PC-3 (cell line): ENCODE results near the gene KRT25. TPM values are rescaled to one million over a fixed set of nuclear protein-coding genes. Genes with fewer than 3 reads are reported as not detected.
A peak's percentile ranks its signal among the peaks of the same experiment; 100 is the strongest.

Experiments
- ATAC-seq: fragments of 200-7000 bp; cut with Tn5 transposase; 2 replicates; pipeline ENCODE4 v1.9.1; 2020; ENCODE audit warnings: mild to moderate bottlenecking, moderate library complexity
- BruUV-seq: library from RNA; stranded (reverse); fragments of 400-500 nt; replicated peaks from 2 replicates; lab custom pipeline; 2021; lab: Mats Ljungman, UMichigan
- CTCF ChIA-PET: fragments of 300-600 bp; sonication (Branson Sonifier 250); formaldehyde crosslinking; loops from one replicate; lab custom pipeline; 2022; ENCODE audit warnings: antibody characterized with exemption; lab: Charles Lee
- POLR2A ChIA-PET: fragments of 300-600 bp; sonication (Branson Sonifier 250); formaldehyde crosslinking; loops from one replicate; lab custom pipeline; 2022; ENCODE audit warnings: antibody characterized with exemption; ENCODE audit not compliant: unreplicated experiment; lab: Charles Lee
- DNase-seq: peaks from one replicate; pipeline ENCODE4 v3.0.0-alpha.2; 2015
- H2AFZ ChIP-seq: fragments of 300-600 bp; sonication (generic); 2 replicates; pipeline ENCODE4 v1.6.0; 2016; ENCODE audit warnings: antibody characterized with exemption, low read length
- H3F3A ChIP-seq: fragments of 300-600 bp; sonication (generic); one replicate; pipeline ENCODE4 v1.6.0; 2017; ENCODE audit warnings: antibody characterized with exemption, low read length, control low read depth, mild to moderate bottlenecking; ENCODE audit not compliant: unreplicated experiment
- H3K27ac ChIP-seq: fragments of 300-600 bp; sonication (generic); 2 replicates; pipeline ENCODE4 v1.5.1; 2016; ENCODE audit warnings: mild to moderate bottlenecking, low read length
- H3K27me3 ChIP-seq: fragments of 300-600 bp; sonication (generic); 2 replicates; pipeline ENCODE4 v1.6.1; 2016; ENCODE audit warnings: low read length, mixed read lengths
- H3K36me3 ChIP-seq: fragments of 300-600 bp; sonication (generic); 2 replicates; pipeline ENCODE4 v1.6.1; 2016; ENCODE audit warnings: low read depth, mixed run types, low read length, mixed read lengths
- H3K4me1 ChIP-seq: fragments of 300-600 bp; sonication (generic); 2 replicates; pipeline ENCODE4 v1.5.1; 2016; ENCODE audit warnings: low read length; ENCODE audit not compliant: insufficient read depth
- H3K4me2 ChIP-seq: fragments of 300-600 bp; sonication (generic); 2 replicates; pipeline ENCODE4 v1.6.0; 2016; ENCODE audit warnings: low read length
- H3K4me3 ChIP-seq: fragments of 300-600 bp; sonication (generic); 2 replicates; pipeline ENCODE4 v1.5.1; 2016; ENCODE audit warnings: mild to moderate bottlenecking, low read length, mixed read lengths
- H3K79me2 ChIP-seq: fragments of 300-600 bp; sonication (generic); 2 replicates; pipeline ENCODE4 v1.6.1; 2017; ENCODE audit warnings: low read length, mixed read lengths
- H3K9ac ChIP-seq: fragments of 300-600 bp; sonication (generic); 2 replicates; pipeline ENCODE4 v1.6.0; 2016; ENCODE audit warnings: mild to moderate bottlenecking, low read length
- H3K9me2 ChIP-seq: fragments of 300-600 bp; sonication (generic); replicated peaks from 2 replicates; pipeline ENCODE4 v1.6.1; 2016; ENCODE audit warnings: mixed run types, low read length, mixed read lengths
- H3K9me3 ChIP-seq: fragments of 300-600 bp; sonication (generic); 2 replicates; pipeline ENCODE4 v1.6.1; 2016; ENCODE audit warnings: low read length, mixed read lengths
- H4K20me1 ChIP-seq: fragments of 300-600 bp; sonication (generic); 2 replicates; pipeline ENCODE4 v1.6.1; 2016; ENCODE audit warnings: low read length, mixed read lengths
- CTCF ChIP-seq: fragments of 300-600 bp; sonication (generic); conservative IDR thresholded peaks from 2 replicates; pipeline ENCODE4 v1.5.1; 2017; ENCODE audit warnings: antibody characterized with exemption, low read depth, mild to moderate bottlenecking, low read length
- EZH2 ChIP-seq: fragments of 300-600 bp; sonication (generic); IDR thresholded peaks from one replicate; pipeline ENCODE4 v1.6.1; 2017; ENCODE audit warnings: antibody characterized with exemption, mild to moderate bottlenecking, low read length; ENCODE audit not compliant: unreplicated experiment
- EZH2phosphoT487 ChIP-seq: fragments of 300-600 bp; sonication (generic); IDR thresholded peaks from 2 replicates; pipeline ENCODE4 v1.6.1; 2018; ENCODE audit warnings: mild to moderate bottlenecking, antibody characterized with exemption, low read length, borderline replicate concordance
- intact Hi-C: fragments of 100-400 bp; cut with micrococcal nuclease; formaldehyde crosslinking; loops from 2 replicates; pipeline ENCODE4 v1.9.0; 2023
- total RNA-seq: library from RNA; depleted of rRNA; stranded (reverse); fragments of >200 nt; gene quantifications from 2 replicates; pipeline ENCODE4 v1.2.3, GENCODE V29; 2014

KRT25 gene
- total RNA-seq, 1 experiment from 2014 or later, result not detected

- no peak for TF ChIP-seq EZH2phosphoT487
- no peak for TF ChIP-seq EZH2
- TF ChIP-seq CTCF, result no peak
- H3K4me1 ChIP-seq, result peaks cover 13% of the 10 kb centered on the region
- ChIA-PET CTCF (interaction anchor here (1.3 kb wide), 1 partner anchor 108 kb away, joined by 3 read pairs; no protein-coding TSS in a partner anchor), POLR2A (no interaction called here)
- BruUV-seq, result no TSS peak
- peak overlapping the region; percentile 64 for H3K4me2 ChIP-seq
- H4K20me1 ChIP-seq, result no peaks in the 10 kb centered on the region
- no peaks in the 10 kb centered on the region for H3K9me2 ChIP-seq
- H3K36me3 ChIP-seq, result no peaks in the 10 kb centered on the region
- H3K9me3 ChIP-seq, result no peaks in the 10 kb centered on the region
- H3F3A ChIP-seq, result no peaks in the 10 kb centered on the region
- no peak overlapping the region for H3K9ac ChIP-seq
- no peak overlapping the region for H2AFZ ChIP-seq
- no peaks in the 10 kb centered on the region for H3K79me2 ChIP-seq
- ATAC-seq (no peak), DNase-seq (peak; percentile 64)
- H3K4me3 ChIP-seq, result no peak overlapping the region
- H3K27ac ChIP-seq, result no peak overlapping the region
- intact Hi-C loops, result loop anchor here (1.0 kb wide), 1 partner anchor 107 kb away; no protein-coding TSS in a partner anchor
- H3K27me3 ChIP-seq, result no peaks in the 10 kb centered on the region
Measured at GRCh38 chr17:40727447-40728231, 27.5 kb downstream of the KRT25 start.

- Histone ChIP-seq H3K4me3 (no peak overlapping the region), H3K36me3 (no peaks in the 10 kb centered on the region), H3K9me3 (no peaks in the 10 kb centered on the region), H3K79me2 (no peaks in the 10 kb centered on the region), H4K20me1 (no peaks in the 10 kb centered on the region), H2AFZ (no peak overlapping the region), H3K4me1 (peaks cover 20% of the 10 kb centered on the region), H3K4me2 (no peak overlapping the region), H3K9ac (no peak overlapping the region), H3K27ac (no peak overlapping the region), H3F3A (no peaks in the 10 kb centered on the region), H3K27me3 (no peaks in the 10 kb centered on the region), H3K9me2 (no peaks in the 10 kb centered on the region)
- BruUV-seq, result no TSS peak
- POLR2A ChIA-PET, result no interaction called here
- DNase-seq, result peak; percentile 40
- intact Hi-C loops, result loop anchor here (1.0 kb wide), 1 partner anchor 107 kb away; no protein-coding TSS in a partner anchor
- CTCF ChIA-PET, result interaction anchor here (1.3 kb wide), 1 partner anchor 107 kb away, joined by 3 read pairs; no protein-coding TSS in a partner anchor
- ATAC-seq, result no peak
- TF ChIP-seq CTCF, result peak; percentile 55
- no peak for TF ChIP-seq EZH2
Measured at GRCh38 chr17:40726919-40727318, 28.2 kb downstream of the KRT25 start.

GRCh38 chr17:40724656-40725055 lies 30.5 kb downstream of the KRT25 start:
- TF ChIP-seq CTCF, result no peak
- TF ChIP-seq EZH2phosphoT487, result no peak
- no peak for TF ChIP-seq EZH2
- DNase-seq, result peak; percentile 35
- ChIA-PET CTCF (no interaction called here), POLR2A (no interaction called here)
- Histone ChIP-seq H3K4me1 (peaks cover 25% of the 10 kb centered on the region), H3F3A (no peaks in the 10 kb centered on the region), H3K27ac (no peak overlapping the region), H3K4me2 (no peak overlapping the region), H3K9me3 (no peaks in the 10 kb centered on the region), H3K36me3 (no peaks in the 10 kb centered on the region), H2AFZ (no peak overlapping the region), H3K9me2 (no peaks in the 10 kb centered on the region), H3K9ac (no peak overlapping the region), H3K79me2 (no peaks in the 10 kb centered on the region), H3K4me3 (no peak overlapping the region), H4K20me1 (no peaks in the 10 kb centered on the region), H3K27me3 (no peaks in the 10 kb centered on the region)
- ATAC-seq, result no peak
- no TSS peak for BruUV-seq
- intact Hi-C loops, result no loop called here
